NK-92 treated with Interleukin-12 subunit alpha and Interleukin-12 subunit beta, amount 100 ng/mL, for 24 hours (cell line): ENCODE results near the gene GNAI3.

Experiments used
- DNase-seq: peaks from one replicate; lab custom pipeline; 2025; lab: John Stamatoyannopoulos, UW

Gene GNAI3

GRCh38 chr1:109661391-109661790, 113.0 kb downstream of the GNAI3 start:
- DNase-seq = no peak

GRCh38 chr1:109664671-109665070, 116.3 kb downstream of the GNAI3 start:
- no peak for DNase-seq

- DNase-seq = no peak
Measured at GRCh38 chr1:109667452-109668122, 119.2 kb downstream of the GNAI3 start, which contains the start of gene GSTM2. TSS of gene GSTM2 (plus strand) at chr1:109668057. CDS start at chr1:109668116, 59 bp downstream.
